HL-60/S4 (cell line): ENCODE measurements around the gene ERC2.

Experiments used
- in situ Hi-C: fragments of 300-500 bp; cut with MboI; formaldehyde crosslinking; loops from 2 replicates; pipeline ENCODE4 v1.14.3; 2022; ENCODE audit warnings: low sequenced_read_pairs

The ERC2 gene

GRCh38 chr3:55554634-55555425, 913.4 kb downstream of the ERC2 start:
- in situ Hi-C loops: no loop called here

- in situ Hi-C loops: no loop called here
Measured at GRCh38 chr3:55551644-55552043, 916.6 kb downstream of the ERC2 start.

- in situ Hi-C loops: no loop called here
Measured at GRCh38 chr3:55549177-55549576, 919.1 kb downstream of the ERC2 start.

GRCh38 chr3:55546866-55547669, 921.2 kb downstream of the ERC2 start:
- in situ Hi-C loops: no loop called here

GRCh38 chr3:55545995-55546394, 922.3 kb downstream of the ERC2 start:
- in situ Hi-C loops: no loop called here

- in situ Hi-C loops: no loop called here
Measured at GRCh38 chr3:55544219-55544618, 924.0 kb downstream of the ERC2 start.

- in situ Hi-C loops: no loop called here
Measured at GRCh38 chr3:55543181-55543614, 925.1 kb downstream of the ERC2 start.

- in situ Hi-C loops: no loop called here
Measured at GRCh38 chr3:55541456-55541855, 926.8 kb downstream of the ERC2 start.

GRCh38 chr3:55541016-55541415, 927.3 kb downstream of the ERC2 start:
- in situ Hi-C loops: no loop called here

- in situ Hi-C loops: no loop called here
Measured at GRCh38 chr3:55540579-55540978, 927.7 kb downstream of the ERC2 start.

- in situ Hi-C loops: no loop called here
Measured at GRCh38 chr3:55538158-55538557, 930.1 kb downstream of the ERC2 start.

GRCh38 chr3:55537563-55537962, 930.7 kb downstream of the ERC2 start:
- in situ Hi-C loops: no loop called here

- in situ Hi-C loops: no loop called here
Measured at GRCh38 chr3:55537129-55537528, 931.1 kb downstream of the ERC2 start.

- in situ Hi-C loops: no loop called here
Measured at GRCh38 chr3:55534876-55535275, 933.4 kb downstream of the ERC2 start.

- in situ Hi-C loops: no loop called here
Measured at GRCh38 chr3:55532806-55533205, 935.5 kb downstream of the ERC2 start.

- in situ Hi-C loops: no loop called here
Measured at GRCh38 chr3:55531321-55531720, 936.9 kb downstream of the ERC2 start.

GRCh38 chr3:55527361-55527760, 940.9 kb downstream of the ERC2 start:
- in situ Hi-C loops: no loop called here

GRCh38 chr3:55526332-55527030, 941.8 kb downstream of the ERC2 start:
- in situ Hi-C loops: no loop called here

- in situ Hi-C loops: no loop called here
Measured at GRCh38 chr3:55525436-55525835, 942.8 kb downstream of the ERC2 start.

- in situ Hi-C loops: no loop called here
Measured at GRCh38 chr3:55524565-55525244, 943.6 kb downstream of the ERC2 start.

GRCh38 chr3:55523471-55523870, 944.8 kb downstream of the ERC2 start:
- in situ Hi-C loops: no loop called here
